ENCODE measurements around the gene SRD5A3. TPM values are rescaled to one million over a fixed set of nuclear protein-coding genes. Genes with fewer than 3 reads are reported as not detected.

SRD5A3 gene
- total RNA-seq, 1 donor from 2014 or later: 12.7 TPM

DNA sequence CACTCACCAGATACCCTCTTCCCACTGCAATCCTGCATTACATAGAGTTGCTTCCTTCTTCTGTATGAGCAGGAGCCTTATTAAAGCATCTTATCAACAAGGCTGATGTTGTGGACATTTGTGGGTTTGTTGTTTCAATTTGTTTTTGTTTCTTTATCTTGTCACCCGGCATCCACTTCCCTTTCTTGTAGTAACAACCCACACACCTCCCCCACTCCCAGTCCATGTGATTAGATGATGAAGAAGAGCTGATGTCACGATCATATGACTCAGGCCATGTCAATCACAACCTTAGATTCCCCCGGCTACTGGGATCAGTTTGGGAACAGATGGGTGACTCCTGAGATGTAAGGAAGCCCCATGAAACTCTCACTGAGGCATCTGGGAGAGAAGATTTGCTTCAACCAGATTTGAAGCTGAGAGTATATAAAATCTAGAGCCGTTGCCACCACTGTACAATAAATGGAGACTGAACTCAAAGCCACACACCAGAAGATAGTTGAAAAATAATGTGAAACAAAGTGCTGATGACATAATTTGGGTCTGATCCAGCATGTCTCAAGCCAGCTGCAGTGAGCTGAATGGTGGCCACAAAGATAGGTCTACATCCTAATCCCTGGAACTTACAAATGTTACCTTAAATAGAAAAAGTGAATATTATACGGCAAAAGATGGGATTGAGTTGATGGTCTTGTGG, 34.1 kb upstream of the SRD5A3 start:
- DNase-seq: no peak
- Mint-ChIP-seq H3K4me1 (ENCODE audit: low read depth, unreplicated experiment) (peaks cover 4% of the 10 kb centered on the region), H3K27me3 (ENCODE audit: unreplicated experiment) (no peaks in the 10 kb centered on the region), H3K9me3 (ENCODE audit: unreplicated experiment) (peaks cover 3% of the 10 kb centered on the region), H3K27ac (ENCODE audit: unreplicated experiment) (no peak overlapping the region), H3K36me3 (ENCODE audit: unreplicated experiment) (no peaks in the 10 kb centered on the region), H3K4me3 (ENCODE audit: unreplicated experiment) (no peak overlapping the region)
- no peak for TF ChIP-seq CTCF (IDR thresholded peaks at IDR 0.05; ENCODE audit: partially characterized antibody, unreplicated experiment)

- no peaks in the 10 kb centered on the region for H3K27me3 Mint-ChIP-seq (ENCODE audit: unreplicated experiment)
- TF ChIP-seq CTCF (IDR thresholded peaks at IDR 0.05; ENCODE audit: partially characterized antibody, unreplicated experiment): no peak
- peaks cover 3% of the 10 kb centered on the region for H3K9me3 Mint-ChIP-seq (ENCODE audit: unreplicated experiment)
Measured at GRCh38 chr4:55312489-55313101, 33.4 kb upstream of the SRD5A3 start.

DNA sequence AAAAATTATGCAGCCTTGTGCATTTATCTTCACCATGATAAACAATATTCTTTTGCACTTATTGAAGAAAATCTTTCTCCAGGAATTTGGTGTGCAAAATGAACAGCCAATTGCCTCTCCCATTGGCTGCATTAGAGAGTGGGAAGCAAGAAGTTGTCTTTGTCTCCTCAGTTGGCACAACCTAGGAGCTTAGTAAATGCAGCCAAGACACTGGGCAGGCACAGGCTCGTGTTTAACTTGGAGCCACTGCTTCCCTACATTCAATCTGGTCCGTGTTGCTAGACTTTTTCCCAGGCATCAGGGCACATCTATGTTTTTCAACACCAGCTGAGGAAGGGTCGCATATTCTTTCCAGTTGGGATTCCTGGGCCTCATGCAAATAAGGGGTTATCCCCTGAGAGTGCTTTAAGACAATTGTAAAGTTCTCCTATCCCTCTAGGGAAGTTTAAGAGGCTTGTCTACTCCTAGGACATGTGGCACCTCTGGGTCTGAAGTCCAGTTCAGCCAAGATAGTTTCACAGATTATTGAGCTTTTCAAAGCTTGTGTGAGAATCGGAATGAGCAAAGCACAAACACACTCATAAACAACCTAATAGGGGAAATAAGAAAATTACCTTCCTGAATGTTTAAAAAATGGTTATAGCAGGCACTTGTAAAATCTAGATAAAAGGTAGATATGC, 31.8 kb upstream of the SRD5A3 start:
- DNase-seq: no peak
- Mint-ChIP-seq H3K27me3 (ENCODE audit: unreplicated experiment) (peaks cover 1% of the 10 kb centered on the region), H3K4me1 (ENCODE audit: low read depth, unreplicated experiment) (peaks cover 4% of the 10 kb centered on the region), H3K4me3 (ENCODE audit: unreplicated experiment) (no peak overlapping the region), H3K27ac (ENCODE audit: unreplicated experiment) (no peak overlapping the region), H3K9me3 (ENCODE audit: unreplicated experiment) (no peaks in the 10 kb centered on the region), H3K36me3 (ENCODE audit: unreplicated experiment) (no peaks in the 10 kb centered on the region)
- TF ChIP-seq CTCF (IDR thresholded peaks at IDR 0.05; ENCODE audit: partially characterized antibody, unreplicated experiment): no peak

More at GRCh38 chr4:55312489-55313101, 33.4 kb upstream of the SRD5A3 start:
- H3K27ac Mint-ChIP-seq (ENCODE audit: unreplicated experiment): no peak overlapping the region
- no peak overlapping the region for H3K4me3 Mint-ChIP-seq (ENCODE audit: unreplicated experiment)
- H3K36me3 Mint-ChIP-seq (ENCODE audit: unreplicated experiment): no peaks in the 10 kb centered on the region
- no peak for DNase-seq
- H3K4me1 Mint-ChIP-seq (ENCODE audit: low read depth, unreplicated experiment): peaks cover 4% of the 10 kb centered on the region

DNA sequence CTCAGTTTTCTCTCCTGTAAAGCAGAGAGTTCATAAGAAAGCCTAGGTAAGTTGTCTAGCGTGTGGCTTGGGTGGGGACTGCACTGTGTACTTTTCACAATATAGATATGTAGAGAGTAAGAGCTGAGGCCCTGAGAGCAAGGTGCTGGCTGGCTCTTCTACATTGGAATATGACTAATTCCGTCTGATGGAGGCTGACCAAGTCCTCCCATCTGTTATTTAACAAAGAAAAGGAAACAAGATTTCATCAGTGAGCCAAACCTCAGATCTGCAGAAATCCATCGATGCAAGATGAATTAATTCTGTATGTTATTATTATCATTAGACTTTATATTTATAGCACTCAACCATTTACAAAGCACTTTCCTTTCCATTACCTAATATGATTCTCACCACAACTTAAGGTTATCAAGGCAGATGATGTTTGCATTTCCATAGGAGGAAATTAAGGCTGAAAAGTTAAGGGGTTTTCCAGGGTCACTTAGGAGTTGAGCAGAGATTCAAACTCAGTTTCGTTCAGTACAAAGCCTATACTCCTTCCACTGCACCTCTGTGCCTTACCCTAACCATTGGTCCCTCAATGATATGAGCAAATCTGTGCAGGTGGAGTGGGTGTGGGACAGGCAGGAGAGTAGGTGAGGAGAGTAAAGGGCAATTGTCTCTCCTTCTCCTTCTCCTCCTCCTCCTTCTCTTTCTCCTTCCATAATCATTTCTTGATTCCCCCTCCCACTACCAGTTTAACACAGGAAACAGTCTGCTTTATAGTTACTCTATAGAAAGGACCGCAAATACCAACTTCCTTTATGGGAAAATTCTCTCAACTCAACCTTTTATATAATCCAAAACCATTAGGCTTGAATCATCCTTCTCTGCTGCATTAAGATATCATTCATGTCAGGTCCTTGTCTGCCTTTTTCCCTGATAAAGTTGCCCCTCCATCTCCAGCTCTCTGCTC, 27.6 kb upstream of the SRD5A3 start:
- no peak for TF ChIP-seq CTCF (IDR thresholded peaks at IDR 0.05; ENCODE audit: partially characterized antibody, unreplicated experiment)
- H3K9me3 Mint-ChIP-seq (ENCODE audit: unreplicated experiment): no peaks in the 10 kb centered on the region
- H3K4me3 Mint-ChIP-seq (ENCODE audit: unreplicated experiment): no peak overlapping the region
- DNase-seq: no peak
- H3K36me3 Mint-ChIP-seq (ENCODE audit: unreplicated experiment): no peaks in the 10 kb centered on the region
- H3K4me1 Mint-ChIP-seq (ENCODE audit: low read depth, unreplicated experiment): peaks cover 4% of the 10 kb centered on the region
- peaks cover 1% of the 10 kb centered on the region for H3K27me3 Mint-ChIP-seq (ENCODE audit: unreplicated experiment)
- no peak overlapping the region for H3K27ac Mint-ChIP-seq (ENCODE audit: unreplicated experiment)
